CD4-positive, alpha-beta T cell treated with Interleukin-2 at 100 ng/mL for 4 hours (primary cell): ENCODE measurements around the gene NAPSA.
"Not testable (repeated sequence)": the region's sequence is repeated elsewhere in the genome, so short reads cannot be mapped to it uniquely, and the experiment has no call there.

ENCODE experiments used
- DNase-seq: peaks from one replicate; pipeline ENCODE4 v3.0.0-alpha.2; 2020; ENCODE audit warnings: low spot score

Gene NAPSA

GRCh38 chr19:50365434-50366306 is at the start of gene NAPSA:
Gene NAPSA, minus strand, starts transcription at chr19:50365639. Its CDS starts 18 bp downstream, at chr19:50365621.
- DNase-seq, result no peak

- no peak for DNase-seq
Measured at GRCh38 chr19:50413531-50413930, 48.1 kb upstream of the NAPSA start.

- no peak for DNase-seq
Measured at GRCh38 chr19:50413096-50413495, 47.7 kb upstream of the NAPSA start.

GRCh38 chr19:50412419-50412818 is 47.0 kb upstream of the NAPSA start:
- DNase-seq, result no peak

- no peak for DNase-seq
Measured at GRCh38 chr19:50410109-50410508, 44.7 kb upstream of the NAPSA start.

- DNase-seq, result no peak
Measured at GRCh38 chr19:50409347-50409746, 43.9 kb upstream of the NAPSA start.

GRCh38 chr19:50406829-50407228 is 41.4 kb upstream of the NAPSA start:
- no peak for DNase-seq

GRCh38 chr19:50406156-50406820 is 40.8 kb upstream of the NAPSA start:
- no peak for DNase-seq

GRCh38 chr19:50402544-50403301 is 37.3 kb upstream of the NAPSA start:
- no peak for DNase-seq

- DNase-seq, result no peak
Measured at GRCh38 chr19:50401605-50402450, 36.4 kb upstream of the NAPSA start.

- no peak for DNase-seq
Measured at GRCh38 chr19:50399368-50399745, 33.9 kb upstream of the NAPSA start.

GRCh38 chr19:50398675-50399367 is 33.4 kb upstream of the NAPSA start:
- no peak for DNase-seq

- no peak for DNase-seq
Measured at GRCh38 chr19:50394017-50394416, 28.6 kb upstream of the NAPSA start.

- no peak for DNase-seq
Measured at GRCh38 chr19:50393589-50393988, 28.1 kb upstream of the NAPSA start.

- DNase-seq, result no peak
Measured at GRCh38 chr19:50392759-50393158, 27.3 kb upstream of the NAPSA start.

- not testable (repeated sequence) for DNase-seq
Measured at GRCh38 chr19:50390952-50391351, 25.5 kb upstream of the NAPSA start.

GRCh38 chr19:50390295-50390694 is 24.9 kb upstream of the NAPSA start:
- not testable (repeated sequence) for DNase-seq

GRCh38 chr19:50387868-50388245 is 22.4 kb upstream of the NAPSA start:
- no peak for DNase-seq

- DNase-seq, result no peak
Measured at GRCh38 chr19:50387176-50387867, 21.9 kb upstream of the NAPSA start.

GRCh38 chr19:50384685-50385535 is 19.5 kb upstream of the NAPSA start:
- DNase-seq, result no peak
